ENCODE results near the gene GARIN6. TPM values are rescaled to one million over a fixed set of nuclear protein-coding genes. Genes with fewer than 3 reads are reported as not detected.

Gene GARIN6
- not detected in 3 replicates for total RNA-seq

- Mint-ChIP-seq H3K4me3 (no peak within 1 kb of the TSS), H3K9me3 (peaks cover 15% of the 10 kb centered on the region)
- DNase-seq (ENCODE audit: low spot score in 2 of 2, unreplicated experiment in 2 of 2): no peak
Measured at GRCh38 chr12:99647453-99647852, at the start of gene GARIN6. GARIN6 (plus strand) TSS chr12:99647753; CDS start chr12:99648175, 422 bp downstream.

GRCh38 chr12:99598785-99599184 lies 48.8 kb upstream of the GARIN6 start:
- Mint-ChIP-seq H3K4me1 (peaks cover 2% of the 10 kb centered on the region), H3K9me3 (no peaks in the 10 kb centered on the region), H3K27me3 (ENCODE audit: low read depth) (no peaks in the 10 kb centered on the region), H3K27ac (no peak overlapping the region), H3K36me3 (no peaks in the 10 kb centered on the region), H3K4me3 (no peak overlapping the region)
- DNase-seq (ENCODE audit: low spot score in 2 of 2, unreplicated experiment in 2 of 2): no peak
- TF ChIP-seq CTCF (IDR thresholded peaks at IDR 0.05; ENCODE audit: unreplicated experiment): no peak

More at GRCh38 chr12:99647453-99647852, at the start of gene GARIN6:
- H3K36me3 Mint-ChIP-seq: no peaks in the 10 kb centered on the region
- no peaks in the 10 kb centered on the region for H3K27me3 Mint-ChIP-seq (ENCODE audit: low read depth)
- no peak for TF ChIP-seq CTCF (IDR thresholded peaks at IDR 0.05; ENCODE audit: unreplicated experiment)
- H3K27ac Mint-ChIP-seq: no peak within 1 kb of the TSS
- H3K4me1 Mint-ChIP-seq: no peaks in the 10 kb centered on the region

- H3K27me3 Mint-ChIP-seq (ENCODE audit: low read depth): no peaks in the 10 kb centered on the region
- peaks cover 2% of the 10 kb centered on the region for H3K4me1 Mint-ChIP-seq
- H3K4me3 Mint-ChIP-seq: no peak overlapping the region
- H3K27ac Mint-ChIP-seq: no peak overlapping the region
- no peak for TF ChIP-seq CTCF (IDR thresholded peaks at IDR 0.05; ENCODE audit: unreplicated experiment)
- no peak for DNase-seq (ENCODE audit: low spot score in 2 of 2, unreplicated experiment in 2 of 2)
- no peaks in the 10 kb centered on the region for H3K36me3 Mint-ChIP-seq
- H3K9me3 Mint-ChIP-seq: no peaks in the 10 kb centered on the region
Measured at GRCh38 chr12:99600388-99600787, 47.2 kb upstream of the GARIN6 start.

GRCh38 chr12:99609455-99610181 lies 37.9 kb upstream of the GARIN6 start:
- Mint-ChIP-seq H3K9me3 (no peaks in the 10 kb centered on the region), H3K4me1 (peaks cover 5% of the 10 kb centered on the region), H3K27me3 (ENCODE audit: low read depth) (no peaks in the 10 kb centered on the region), H3K36me3 (no peaks in the 10 kb centered on the region), H3K27ac (no peak overlapping the region), H3K4me3 (no peak overlapping the region)
- TF ChIP-seq CTCF (IDR thresholded peaks at IDR 0.05; ENCODE audit: unreplicated experiment): no peak
- no peak for DNase-seq (ENCODE audit: low spot score in 2 of 2, unreplicated experiment in 2 of 2)

GRCh38 chr12:99611117-99611516 lies 36.4 kb upstream of the GARIN6 start:
- Mint-ChIP-seq H3K36me3 (no peaks in the 10 kb centered on the region), H3K27ac (peak overlapping the region; percentile 75), H3K4me1 (peaks cover 5% of the 10 kb centered on the region), H3K9me3 (peaks cover 4% of the 10 kb centered on the region), H3K27me3 (ENCODE audit: low read depth) (no peaks in the 10 kb centered on the region), H3K4me3 (no peak overlapping the region)
- no peak for DNase-seq (ENCODE audit: low spot score in 2 of 2, unreplicated experiment in 2 of 2)
- no peak for TF ChIP-seq CTCF (IDR thresholded peaks at IDR 0.05; ENCODE audit: unreplicated experiment)

All from mesothelial cell of epicardium (in vitro differentiated cells).